ENCODE results near the gene SCFD2.

DNA sequence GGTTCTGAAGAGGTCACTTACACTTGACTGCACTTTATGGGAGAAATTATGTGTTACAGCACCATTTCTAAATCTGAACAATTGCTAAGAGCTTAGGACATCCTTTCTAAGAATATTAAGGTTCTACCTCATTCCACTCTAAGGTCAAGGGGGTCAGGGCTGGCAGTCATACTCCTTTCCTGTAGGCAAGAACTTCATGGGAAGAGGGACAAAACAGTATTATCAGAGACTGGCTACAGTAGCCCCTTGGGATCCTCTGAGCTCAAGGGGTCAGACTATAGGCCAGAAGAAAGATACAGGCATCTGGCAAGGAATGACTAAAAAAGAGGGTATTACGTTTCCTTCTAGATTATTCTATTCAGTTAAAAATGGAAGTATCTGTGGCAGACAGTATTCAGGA lies 388.6 kb downstream of the SCFD2 start:
- TF ChIP-seq, protein P1, sequence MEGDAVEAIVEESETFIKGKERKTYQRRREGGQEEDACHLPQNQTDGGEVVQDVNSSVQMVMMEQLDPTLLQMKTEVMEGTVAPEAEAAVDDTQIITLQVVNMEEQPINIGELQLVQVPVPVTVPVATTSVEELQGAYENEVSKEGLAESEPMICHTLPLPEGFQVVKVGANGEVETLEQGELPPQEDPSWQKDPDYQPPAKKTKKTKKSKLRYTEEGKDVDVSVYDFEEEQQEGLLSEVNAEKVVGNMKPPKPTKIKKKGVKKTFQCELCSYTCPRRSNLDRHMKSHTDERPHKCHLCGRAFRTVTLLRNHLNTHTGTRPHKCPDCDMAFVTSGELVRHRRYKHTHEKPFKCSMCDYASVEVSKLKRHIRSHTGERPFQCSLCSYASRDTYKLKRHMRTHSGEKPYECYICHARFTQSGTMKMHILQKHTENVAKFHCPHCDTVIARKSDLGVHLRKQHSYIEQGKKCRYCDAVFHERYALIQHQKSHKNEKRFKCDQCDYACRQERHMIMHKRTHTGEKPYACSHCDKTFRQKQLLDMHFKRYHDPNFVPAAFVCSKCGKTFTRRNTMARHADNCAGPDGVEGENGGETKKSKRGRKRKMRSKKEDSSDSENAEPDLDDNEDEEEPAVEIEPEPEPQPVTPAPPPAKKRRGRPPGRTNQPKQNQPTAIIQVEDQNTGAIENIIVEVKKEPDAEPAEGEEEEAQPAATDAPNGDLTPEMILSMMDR (IDR thresholded peaks at IDR 0.05 in 4 of 5, conservative IDR thresholded peaks at IDR 0.05 in 1 of 5), result no peak
- no peak for TF ChIP-seq POLR2A (IDR thresholded peaks at IDR 0.05)
